Transverse colon (tissue), 4 donors: ENCODE results near the gene FOXL3. TPM values are rescaled to one million over a fixed set of nuclear protein-coding genes. Genes with fewer than 3 reads are reported as not detected.

Source experiments
- DNase-seq: peaks from one replicate; pipeline ENCODE4 v3.0.0-alpha.2; 2019
- H3K27ac ChIP-seq, 4 donors: fragments of 200-600 bp; sonication (generic); 2 replicates each; pipeline ENCODE4 v1.5.1; 2016 to 2018; ENCODE audit warnings: inconsistent platforms in 4 of 4
- H3K27me3 ChIP-seq: fragments of 200-600 bp; sonication (generic); 2 replicates; pipeline ENCODE4 v1.5.1; 2017; ENCODE audit warnings: inconsistent platforms
- H3K36me3 ChIP-seq, 4 donors: fragments of 200-600 bp; sonication (generic); 2 replicates each; pipeline ENCODE4 v1.5.1; 2017 to 2019; ENCODE audit warnings: inconsistent platforms in 4 of 4
- H3K4me1 ChIP-seq, 4 donors: fragments of 200-600 bp; sonication (generic); 2 replicates each; pipeline ENCODE4 v1.5.1; 2017 to 2020; ENCODE audit warnings: inconsistent platforms in 4 of 4
- H3K4me3 ChIP-seq, 4 donors: fragments of 200-600 bp; sonication (generic); 1 replicate in 1 of 4; 2 replicates in 3 of 4; pipeline versions ENCODE4 v1.5.1 to v1.6.1; 2017 to 2019; ENCODE audit warnings: inconsistent platforms in 4 of 4
- H3K9me3 ChIP-seq, 2 donors: fragments of 200-600 bp; sonication (generic); 2 replicates each; pipeline ENCODE4 v1.5.1; 2017 to 2019; ENCODE audit warnings: inconsistent platforms in 2 of 2
- EP300 ChIP-seq: sonication (generic); formaldehyde crosslinking; IDR thresholded peaks from one replicate; pipeline ENCODE4 v1.6.1; 2017; ENCODE audit warnings: antibody characterized with exemption, low read depth
- POLR2A ChIP-seq: fragments of 450-650 bp; IDR thresholded peaks from one replicate; pipeline ENCODE4 v1.6.1; 2016; ENCODE audit warnings: antibody characterized with exemption, mild to moderate bottlenecking, moderate library complexity
- POLR2AphosphoS5 ChIP-seq, 3 donors: sonication (generic); formaldehyde crosslinking; IDR thresholded peaks; one replicate each; pipeline ENCODE4 v1.6.1; 2016; ENCODE audit warnings: antibody characterized with exemption in 3 of 3
- WGBS, 2 donors: methylation state at CpG; one replicate each; pipeline ENCODE4 v1.1.5; 2018; ENCODE audit warnings: low coverage in 1 of 2; 5-methylcytosine and 5-hydroxymethylcytosine counted together
- in situ Hi-C, 4 donors: fragments of 200-750 bp; cut with MboI; loops; one replicate each; pipeline versions ENCODE4 v1.15.0 to v1.15.1; 2017; ENCODE audit warnings: low sequenced_read_pairs in 3 of 4, low pct_ligation_motif_present in 1 of 4, low pct_unique_long_range_greater_than_20kb in 1 of 4
- intact Hi-C: fragments of 100-400 bp; cut with DNase I; formaldehyde crosslinking; loops from one replicate; pipeline ENCODE4 v1.15.1; 2023; ENCODE audit warnings: low total_unique reads
- total RNA-seq, 4 donors: library from RNA; depleted of rRNA; stranded (reverse); fragments of >200 nt; gene quantifications; one replicate each; pipeline ENCODE4 v1.1.0, GENCODE V29; 2016
- TF ChIP-seq, protein P1 (sequence below), 5 experiments: fragments of 200-600 bp in 3 of 5; fragments of 450-650 bp in 2 of 5; sonication (generic) in 3 of 5; IDR thresholded peaks; 1 replicate in 2 of 5; 2 replicates in 3 of 5; pipeline ENCODE4 v1.5.1; 2016 to 2017; ENCODE audit warnings: antibody characterized with exemption in 5 of 5, inconsistent platforms in 3 of 5, mild to moderate bottlenecking in 2 of 5, moderate library complexity in 1 of 5

The FOXL3 gene
- total RNA-seq, 4 donors from 2014 or later = not detected

DNA sequence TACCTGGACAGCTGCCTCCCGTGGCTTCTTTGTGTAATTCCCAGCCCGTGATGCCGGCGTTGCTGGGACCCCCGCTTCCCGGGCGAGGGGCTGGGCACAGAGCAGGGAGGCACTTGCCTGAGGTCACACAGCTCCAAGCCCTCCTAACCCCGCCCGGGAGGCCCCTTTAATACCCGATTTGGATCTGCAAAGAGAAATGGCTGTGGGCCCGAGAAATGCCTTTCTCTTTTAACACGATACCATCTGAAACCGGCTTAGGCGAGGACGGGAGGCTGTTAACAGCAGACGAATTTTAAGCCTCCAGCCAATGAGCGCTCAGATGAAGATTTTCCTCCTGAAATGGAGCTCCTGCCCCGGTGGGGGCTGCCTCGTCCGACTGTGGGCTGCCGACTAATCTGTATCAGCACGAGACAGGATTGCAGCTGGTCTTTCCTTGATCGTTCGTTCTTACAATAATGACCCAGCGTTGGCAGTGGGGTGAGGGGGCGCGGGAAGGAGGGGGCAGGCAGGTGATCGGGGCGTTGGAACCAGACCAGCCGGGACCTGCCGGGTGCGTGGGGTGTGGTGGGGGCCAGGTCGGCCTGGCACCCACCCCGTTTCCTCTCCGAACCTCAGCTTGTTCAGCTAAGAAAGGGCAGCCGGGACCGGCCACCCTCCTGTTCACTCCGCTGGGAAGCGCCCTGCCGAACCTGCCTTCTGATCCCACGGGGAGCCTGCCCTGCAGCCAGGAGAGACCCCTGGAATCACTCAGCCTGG lies 36.2 kb upstream of the FOXL3 start:
- intact Hi-C loops (no loop called here), in situ Hi-C loops (no loop called here)
- Histone ChIP-seq H3K27me3 (no peaks in the 10 kb centered on the region), H3K9me3 (no peaks in the 10 kb centered on the region), H3K4me3 (no peak overlapping the region), H3K27ac (no peak overlapping the region), H3K36me3 (peaks cover 0 to 11% (median 3%) of the 10 kb centered on the region in 4 donors), H3K4me1 (no peaks in the 10 kb centered on the region)
- TF ChIP-seq POLR2A = no peak
- TF ChIP-seq, protein P1, sequence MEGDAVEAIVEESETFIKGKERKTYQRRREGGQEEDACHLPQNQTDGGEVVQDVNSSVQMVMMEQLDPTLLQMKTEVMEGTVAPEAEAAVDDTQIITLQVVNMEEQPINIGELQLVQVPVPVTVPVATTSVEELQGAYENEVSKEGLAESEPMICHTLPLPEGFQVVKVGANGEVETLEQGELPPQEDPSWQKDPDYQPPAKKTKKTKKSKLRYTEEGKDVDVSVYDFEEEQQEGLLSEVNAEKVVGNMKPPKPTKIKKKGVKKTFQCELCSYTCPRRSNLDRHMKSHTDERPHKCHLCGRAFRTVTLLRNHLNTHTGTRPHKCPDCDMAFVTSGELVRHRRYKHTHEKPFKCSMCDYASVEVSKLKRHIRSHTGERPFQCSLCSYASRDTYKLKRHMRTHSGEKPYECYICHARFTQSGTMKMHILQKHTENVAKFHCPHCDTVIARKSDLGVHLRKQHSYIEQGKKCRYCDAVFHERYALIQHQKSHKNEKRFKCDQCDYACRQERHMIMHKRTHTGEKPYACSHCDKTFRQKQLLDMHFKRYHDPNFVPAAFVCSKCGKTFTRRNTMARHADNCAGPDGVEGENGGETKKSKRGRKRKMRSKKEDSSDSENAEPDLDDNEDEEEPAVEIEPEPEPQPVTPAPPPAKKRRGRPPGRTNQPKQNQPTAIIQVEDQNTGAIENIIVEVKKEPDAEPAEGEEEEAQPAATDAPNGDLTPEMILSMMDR (IDR thresholded peaks at IDR 0.05) = no peak
- TF ChIP-seq POLR2AphosphoS5 (IDR thresholded peaks at IDR 0.05) = no peak
- no peak for TF ChIP-seq EP300
- DNase-seq = no peak
- whole genome bisulfite sequencing, 2 donors = 91% methylated on average over 41 of the region's 41 CpGs; no CpG with 5 or more reads in 1 of the 2 donors

DNA sequence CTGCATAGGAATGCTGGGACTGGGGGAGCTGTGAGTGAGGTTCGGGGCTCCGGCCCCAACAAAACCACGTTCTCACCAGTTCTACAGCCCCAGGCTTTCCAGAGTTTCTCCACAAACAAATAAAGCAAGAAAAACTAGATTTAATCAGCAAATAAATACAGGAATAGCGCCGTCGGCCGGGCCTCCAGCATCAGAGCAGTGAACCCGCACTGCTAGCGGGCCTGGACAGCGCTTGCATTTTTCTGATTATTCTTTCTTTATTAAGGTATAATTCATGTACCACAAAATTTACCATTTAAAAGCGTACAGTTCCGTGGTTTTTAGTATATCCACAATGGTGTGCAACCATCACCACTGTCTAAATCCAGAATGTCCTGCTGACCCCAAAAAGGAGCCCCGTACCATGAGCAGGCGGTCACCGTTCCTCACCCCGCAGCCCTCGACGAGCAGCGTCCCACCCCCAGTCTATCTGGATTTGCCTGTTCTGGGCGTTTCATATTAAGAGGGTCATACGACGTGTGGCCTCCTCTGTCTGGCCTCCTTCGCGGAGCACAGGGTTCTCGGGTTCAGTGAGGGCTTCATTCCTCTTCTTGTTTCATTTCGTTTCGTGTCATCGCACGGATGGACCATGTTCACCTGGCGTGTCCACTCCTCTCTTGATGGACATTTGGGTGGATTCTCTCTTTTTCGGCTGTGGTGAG lies 35.5 kb upstream of the FOXL3 start:
- H3K9me3 ChIP-seq = no peaks in the 10 kb centered on the region
- DNase-seq = no peak
- no peak overlapping the region for H3K4me3 ChIP-seq
- no peak overlapping the region for H3K27ac ChIP-seq
- intact Hi-C loops (no loop called here), in situ Hi-C loops (no loop called here)
- WGBS, 2 donors = 94 to 96% methylated on average over 20 to 31 of the region's 31 CpGs
- TF ChIP-seq POLR2A = no peak
- no peak for TF ChIP-seq POLR2AphosphoS5 (IDR thresholded peaks at IDR 0.05)
- TF ChIP-seq, protein P1 (IDR thresholded peaks at IDR 0.05) = no peak
- no peak for TF ChIP-seq EP300
- H3K36me3 ChIP-seq = peaks cover 0 to 11% (median 1%) of the 10 kb centered on the region in 4 donors
- H3K4me1 ChIP-seq = no peaks in the 10 kb centered on the region
- H3K27me3 ChIP-seq = no peaks in the 10 kb centered on the region

DNA sequence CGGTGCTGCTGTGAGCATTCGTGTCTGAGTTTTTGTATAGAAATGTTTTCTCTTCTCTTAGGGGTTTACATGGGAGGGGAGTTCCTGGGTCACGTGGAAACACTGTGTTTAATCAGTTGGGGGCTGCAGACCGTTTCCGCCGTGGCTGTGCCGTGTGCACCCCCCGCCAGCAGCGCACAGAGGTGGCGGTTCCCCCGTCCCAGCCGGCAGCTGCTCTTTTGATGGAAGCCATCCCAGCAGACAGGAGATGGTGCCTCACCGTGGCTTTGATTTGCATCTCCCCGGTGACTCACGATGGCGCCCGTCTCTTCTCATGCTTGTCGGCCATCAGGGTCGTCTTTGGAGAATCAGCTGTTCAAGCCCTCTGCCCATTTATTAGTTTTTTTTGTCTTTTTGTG lies 34.9 kb upstream of the FOXL3 start:
- no peaks in the 10 kb centered on the region for H3K9me3 ChIP-seq
- TF ChIP-seq EP300 = no peak
- no peak for TF ChIP-seq POLR2A
- TF ChIP-seq, protein P1 (IDR thresholded peaks at IDR 0.05) = no peak
- TF ChIP-seq POLR2AphosphoS5 (IDR thresholded peaks at IDR 0.05) = no peak
- in situ Hi-C loops = no loop called here
- no peak for DNase-seq
- H3K4me3 ChIP-seq = no peak overlapping the region
- peaks cover 0 to 11% (median 1%) of the 10 kb centered on the region in 4 donors for H3K36me3 ChIP-seq
- WGBS, 2 donors = 89 to 100% methylated on average over 1 to 19 of the region's 19 CpGs
- no peak overlapping the region for H3K27ac ChIP-seq
- H3K4me1 ChIP-seq = peaks cover 0 to 3% (median 0%) of the 10 kb centered on the region in 4 donors
- intact Hi-C loops = no loop called here
- no peaks in the 10 kb centered on the region for H3K27me3 ChIP-seq

DNA sequence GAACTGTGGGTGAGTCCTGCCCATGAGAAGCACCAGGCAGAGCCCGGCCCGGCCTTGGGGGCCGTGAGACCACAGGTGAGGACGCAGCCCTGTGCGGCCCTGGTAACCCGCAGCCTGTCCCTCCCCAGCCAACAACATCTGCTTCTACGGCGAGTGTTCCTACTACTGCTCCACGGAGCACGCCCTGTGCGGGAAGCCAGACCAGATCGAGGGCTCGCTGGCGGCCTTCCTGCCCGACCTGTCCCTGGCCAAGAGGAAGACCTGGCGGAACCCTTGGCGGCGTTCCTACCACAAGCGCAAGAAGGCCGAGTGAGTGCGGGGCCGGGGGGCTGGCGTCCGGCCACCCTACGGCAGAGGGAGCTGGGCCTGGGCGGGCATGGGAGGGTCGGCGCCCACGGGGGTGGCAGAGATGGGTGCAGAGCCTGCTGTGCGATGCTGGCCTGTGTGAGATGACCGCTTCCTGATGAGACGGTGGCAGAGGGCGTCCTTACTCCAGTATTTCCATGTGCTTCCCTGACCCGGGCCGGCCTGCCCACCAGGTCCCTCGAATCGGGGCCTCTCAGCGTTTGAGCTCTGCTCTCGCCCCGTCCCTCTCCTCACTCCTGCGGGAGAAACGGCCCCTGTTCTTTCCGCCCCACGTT lies 34.1 kb upstream of the FOXL3 start:
- no peaks in the 10 kb centered on the region for H3K27me3 ChIP-seq
- intact Hi-C loops = no loop called here
- H3K9me3 ChIP-seq = no peaks in the 10 kb centered on the region
- H3K4me1 ChIP-seq = peaks cover 2 to 8% (median 5%) of the 10 kb centered on the region in 4 donors
- peaks cover 0 to 11% (median 1%) of the 10 kb centered on the region in 4 donors for H3K36me3 ChIP-seq
- TF ChIP-seq EP300 (no peak), POLR2A (no peak), POLR2AphosphoS5 (IDR thresholded peaks at IDR 0.05) (no peak)
- TF ChIP-seq, protein P1 (IDR thresholded peaks at IDR 0.05) = no peak
- in situ Hi-C loops = no loop called here
- no peak overlapping the region for H3K27ac ChIP-seq
- 94% methylated on average over 43 of the region's 44 CpGs; no CpG with 5 or more reads in 1 of the 2 donors for WGBS, 2 donors
- no peak overlapping the region for H3K4me3 ChIP-seq
- no peak for DNase-seq
